HCT116 (cell line): Measurements from ENCODE around the gene DDX10. TPM values are rescaled to one million over a fixed set of nuclear protein-coding genes. Genes with fewer than 3 reads are reported as not detected.
A peak's percentile ranks its signal among the peaks of the same experiment; 100 is the strongest.

Source experiments
- ATAC-seq: fragments of 200-7000 bp; cut with Tn5 transposase; 2 replicates; pipeline ENCODE4 v1.9.1; 2020; ENCODE audit warnings: mild to moderate bottlenecking, moderate library complexity
- BruUV-seq: library from RNA; stranded (reverse); fragments of 400-500 nt; replicated peaks from 2 replicates; lab custom pipeline; 2021; lab: Mats Ljungman, UMichigan
- CTCF ChIA-PET: fragments of 300-600 bp; sonication (Branson Sonifier 250); formaldehyde crosslinking; loops from one replicate; lab custom pipeline; 2021; ENCODE audit warnings: antibody characterized with exemption; lab: Charles Lee
- POLR2A ChIA-PET: fragments of 300-600, 350-600 bp; sonication (Branson Sonifier 250); formaldehyde crosslinking; loops from one replicate; lab custom pipeline; 2021; ENCODE audit warnings: antibody characterized with exemption; lab: Charles Lee
- RAD21 ChIA-PET, 2 experiments: fragments of 300-600 bp; sonication (Branson Sonifier 250); formaldehyde crosslinking; loops; one replicate each; lab custom pipeline; 2023; ENCODE audit warnings: low total read pairs in 2 of 2; ENCODE audit not compliant: uncharacterized antibody in 2 of 2, unreplicated experiment in 2 of 2, low non-redundant PET in 1 of 2; lab: Charles Lee
- DNase-seq: peaks from one replicate; pipeline ENCODE4 v3.0.0-alpha.2; 2010; ENCODE audit warnings: low read depth, low spot score
- H2AFZ ChIP-seq: fragments of 200-600 bp; shearing (Covaris generic), sonication (generic); 2 replicates; pipeline ENCODE4 v1.6.1; 2017; ENCODE audit warnings: low read depth, mixed run types, mixed read lengths, antibody characterized with exemption, low read length; ENCODE audit not compliant: poor library complexity, severe bottlenecking
- H3K27ac ChIP-seq: 2 replicates; pipeline ENCODE4 v1.5.1; 2012; ENCODE audit warnings: low read depth, low read length
- H3K27me3 ChIP-seq: fragments of 200-600 bp; sonication (generic); 2 replicates; pipeline ENCODE4 v1.6.1; 2016; ENCODE audit warnings: mixed run types, low read length, mixed read lengths; ENCODE audit not compliant: insufficient read depth
- H3K36me3 ChIP-seq, 2 experiments: fragments of 200-500 bp in 1 of 2; fragments of 200-600 bp in 1 of 2; sonication (Bioruptor generic) in 1 of 2; sonication (generic) in 1 of 2; 2 replicates each; pipeline versions ENCODE4 v1.5.1 to v1.6.1; 2014 to 2016; ENCODE audit warnings: low read length in 2 of 2, inconsistent platforms in 1 of 2, mixed read lengths in 1 of 2, mixed run types in 1 of 2; ENCODE audit not compliant: insufficient read depth in 2 of 2, control insufficient read depth in 1 of 2
- H3K4me1 ChIP-seq, 2 experiments: fragments of 200-600 bp in 1 of 2; sonication (generic) in 1 of 2; 2 replicates each; pipeline versions ENCODE4 v1.5.1 to v1.6.1; 2012 to 2017; ENCODE audit warnings: low read length in 2 of 2, inconsistent platforms in 1 of 2, mild to moderate bottlenecking in 1 of 2, mixed read lengths in 1 of 2, mixed run types in 1 of 2, moderate library complexity in 1 of 2; ENCODE audit not compliant: insufficient read depth in 2 of 2, control insufficient read depth in 1 of 2
- H3K4me2 ChIP-seq: fragments of 200-600 bp; sonication (generic); 2 replicates; pipeline ENCODE4 v1.6.1; 2017; ENCODE audit warnings: mixed run types, low read length, mixed read lengths
- H3K4me3 ChIP-seq, 2 experiments: fragments of 200-600 bp in 1 of 2; sonication (generic) in 1 of 2; replicated peaks in 1 of 2; 2 replicates each; pipeline ENCODE4 v1.5.1; 2011 to 2016; ENCODE audit warnings: low read length in 2 of 2, control low read depth in 1 of 2, low read depth in 1 of 2, mild to moderate bottlenecking in 1 of 2, mixed read lengths in 1 of 2, mixed run types in 1 of 2
- H3K79me2 ChIP-seq: fragments of 200-600 bp; sonication (generic); 2 replicates; pipeline ENCODE4 v1.6.1; 2017; ENCODE audit warnings: mild to moderate bottlenecking, mixed run types, low read length, moderate library complexity, mixed read lengths; ENCODE audit not compliant: insufficient read depth
- H3K9ac ChIP-seq: fragments of 200-600 bp; sonication (generic); 2 replicates; pipeline ENCODE4 v1.6.1; 2016; ENCODE audit warnings: low read length, mixed read lengths
- H3K9me2 ChIP-seq: fragments of 200-600 bp; sonication (generic), shearing (Covaris generic); 2 replicates; pipeline ENCODE4 v1.6.1; 2017; ENCODE audit warnings: mixed run types, mild to moderate bottlenecking, moderate library complexity; ENCODE audit not compliant: insufficient read depth
- H3K9me3 ChIP-seq, 2 experiments: fragments of 200-500 bp in 1 of 2; fragments of 200-600 bp in 1 of 2; sonication (Bioruptor generic) in 1 of 2; sonication (generic) in 1 of 2; 2 replicates each; pipeline ENCODE4 v1.6.1; 2014 to 2017; ENCODE audit warnings: low read length in 2 of 2, mixed read lengths in 2 of 2, inconsistent platforms in 1 of 2, low read depth in 1 of 2, mild to moderate bottlenecking in 1 of 2, mixed run types in 1 of 2, moderate library complexity in 1 of 2; ENCODE audit not compliant: control insufficient read depth in 1 of 2, insufficient read depth in 1 of 2
- H4K20me1 ChIP-seq: fragments of 200-600 bp; sonication (generic), shearing (Covaris generic); 2 replicates; pipeline ENCODE4 v1.6.1; 2017; ENCODE audit warnings: mixed run types, mild to moderate bottlenecking, moderate library complexity; ENCODE audit not compliant: insufficient read depth
- ATF3 ChIP-seq: IDR thresholded peaks from 2 replicates; pipeline ENCODE4 v1.6.1; 2012
- CBX3 ChIP-seq: IDR thresholded peaks from 2 replicates; pipeline ENCODE4 v1.6.1; 2012; ENCODE audit warnings: low read depth
- CTCF ChIP-seq, 3 experiments: fragments of 200-600 bp in 1 of 3; sonication (generic) in 1 of 3; IDR thresholded peaks in 2 of 3; conservative IDR thresholded peaks in 1 of 3; 2 replicates each; pipeline ENCODE4 v1.5.1; 2012 to 2017; ENCODE audit warnings: low read depth in 2 of 3, low read length in 2 of 3, antibody characterized with exemption in 1 of 3, borderline replicate concordance in 1 of 3, control low read depth in 1 of 3, mild to moderate bottlenecking in 1 of 3, mixed read lengths in 1 of 3, mixed run types in 1 of 3, moderate library complexity in 1 of 3; ENCODE audit not compliant: insufficient read depth in 1 of 3
- EZH2 ChIP-seq: fragments of 200-600 bp; sonication (generic); IDR thresholded peaks from 2 replicates; pipeline ENCODE4 v1.6.1; 2017; ENCODE audit warnings: antibody characterized with exemption, mixed run types
- EZH2phosphoT487 ChIP-seq: fragments of 200-600 bp; IDR thresholded peaks from 2 replicates; pipeline ENCODE4 v1.6.1; 2018; ENCODE audit warnings: antibody characterized with exemption, borderline replicate concordance
- FOSL1 ChIP-seq: IDR thresholded peaks from 2 replicates; pipeline ENCODE4 v1.6.1; 2012; ENCODE audit warnings: low read depth
- SP1 ChIP-seq: IDR thresholded peaks from 2 replicates; pipeline ENCODE4 v1.6.1; 2012; ENCODE audit warnings: low read depth
- SRF ChIP-seq: IDR thresholded peaks from 2 replicates; pipeline ENCODE4 v1.6.1; 2012; ENCODE audit warnings: low read depth
- TCF7L2 ChIP-seq: IDR thresholded peaks from 2 replicates; pipeline ENCODE4 v1.7.0; 2011; ENCODE audit warnings: borderline replicate concordance, inconsistent platforms; ENCODE audit not compliant: insufficient read depth, insufficient read length; ENCODE audit errors: extremely low read depth
- YY1 ChIP-seq: IDR thresholded peaks from 2 replicates; pipeline ENCODE4 v1.6.1; 2011; ENCODE audit warnings: low read length, low read depth, moderate library complexity, mild to moderate bottlenecking; ENCODE audit not compliant: insufficient replicate concordance; ENCODE audit errors: extremely low read depth
- ZBTB33 ChIP-seq: IDR thresholded peaks from 2 replicates; pipeline ENCODE4 v1.6.1; 2011; ENCODE audit warnings: mild to moderate bottlenecking, low read length, moderate library complexity; ENCODE audit not compliant: insufficient replicate concordance; ENCODE audit errors: extremely low read depth
- ZNF274 ChIP-seq: fragments of 200-500 bp; sonication (Bioruptor generic); IDR thresholded peaks from 2 replicates; pipeline ENCODE4 v1.6.1; 2014; ENCODE audit warnings: mild to moderate bottlenecking, low read depth, low read length, inconsistent platforms
- intact Hi-C: fragments of 100-400 bp; cut with micrococcal nuclease; formaldehyde crosslinking; loops from 2 replicates; pipeline ENCODE4 v1.10.0; 2022
- total RNA-seq: library from RNA; stranded (reverse); gene quantifications from one replicate; pipeline ENCODE4 v1.2.1, GENCODE V29; 2021; ENCODE audit not compliant: unreplicated experiment

Gene DDX10
- total RNA-seq, 1 experiment from 2014 or later: 66.5 TPM

GRCh38 chr11:108620958-108621772 is 43.7 kb upstream of the DDX10 start:
- Histone ChIP-seq H3K79me2 (no peaks in the 10 kb centered on the region), H3K4me1 (peaks cover 15 to 36% of the 10 kb centered on the region in 2 experiments), H3K27me3 (no peaks in the 10 kb centered on the region), H4K20me1 (no peaks in the 10 kb centered on the region), H3K9me3 (no peaks in the 10 kb centered on the region), H3K9me2 (no peaks in the 10 kb centered on the region), H3K4me3 (no peak overlapping the region), H3K4me2 (no peak overlapping the region)
- ATAC-seq (no peak), DNase-seq (no peak)
- no peak for TF ChIP-seq TCF7L2
- TF ChIP-seq ZBTB33: no peak
- TF ChIP-seq ZNF274: no peak
- TF ChIP-seq FOSL1: peak; percentile 25; the same call in 1 of the 2 replicates
- TF ChIP-seq, all 23 proteins: peak for 1
- RAD21 ChIA-PET: interaction anchor here in 1 of 2 experiments (0.7 kb wide), 1 partner anchor 7 kb away, joined by 6 read pairs; no protein-coding TSS in a partner anchor
- BruUV-seq: no TSS peak
- no peaks in the 10 kb centered on the region for H3K36me3 ChIP-seq
- POLR2A ChIA-PET: no interaction called here
- intact Hi-C loops: no loop called here
- CTCF ChIA-PET: no interaction called here
- no peak overlapping the region for H3K9ac ChIP-seq
- no peak overlapping the region for H3K27ac ChIP-seq
- H2AFZ ChIP-seq: peak overlapping the region; percentile 55

- no peaks in the 10 kb centered on the region for H3K9me3 ChIP-seq
- no peak for DNase-seq
- H3K4me1 ChIP-seq: peaks cover 4 to 24% of the 10 kb centered on the region in 2 experiments
- H3K4me2 ChIP-seq: no peak overlapping the region
- ChIA-PET CTCF (no interaction called here), POLR2A (no interaction called here), RAD21 (no interaction called here)
- H3K27ac ChIP-seq: no peak overlapping the region
- H4K20me1 ChIP-seq: no peaks in the 10 kb centered on the region
- H3K9ac ChIP-seq: no peak overlapping the region
- BruUV-seq: no TSS peak
- intact Hi-C loops: no loop called here
- no peak for ATAC-seq
- no peak overlapping the region for H3K4me3 ChIP-seq
- no peak overlapping the region for H2AFZ ChIP-seq
- H3K9me2 ChIP-seq: no peaks in the 10 kb centered on the region
- no peaks in the 10 kb centered on the region for H3K36me3 ChIP-seq
- no peaks in the 10 kb centered on the region for H3K79me2 ChIP-seq
- H3K27me3 ChIP-seq: no peaks in the 10 kb centered on the region
- TF ChIP-seq ZNF274 (no peak), SP1 (no peak), CTCF (IDR thresholded peaks at IDR 0.05 in 2 of 3, conservative IDR thresholded peaks at IDR 0.05 in 1 of 3; ENCODE audit: borderline replicate concordance in 1 of 3, insufficient read depth in 1 of 3, low read depth in 2 of 3, low read length in 2 of 3) (no peak), CBX3 (no peak), SRF (no peak), FOSL1 (no peak), EZH2phosphoT487 (no peak), YY1 (no peak), EZH2 (no peak), TCF7L2 (no peak), ATF3 (no peak)
Observed at GRCh38 chr11:108622341-108622740, 42.5 kb upstream of the DDX10 start.
